ENCODE measurements around the gene NADK2. TPM values are rescaled to one million over a fixed set of nuclear protein-coding genes. Genes with fewer than 3 reads are reported as not detected.
"Not testable (repeated sequence)": the region's sequence is repeated elsewhere in the genome, so short reads cannot be mapped to it uniquely, and the experiment has no call there.

Gene NADK2, protein sequence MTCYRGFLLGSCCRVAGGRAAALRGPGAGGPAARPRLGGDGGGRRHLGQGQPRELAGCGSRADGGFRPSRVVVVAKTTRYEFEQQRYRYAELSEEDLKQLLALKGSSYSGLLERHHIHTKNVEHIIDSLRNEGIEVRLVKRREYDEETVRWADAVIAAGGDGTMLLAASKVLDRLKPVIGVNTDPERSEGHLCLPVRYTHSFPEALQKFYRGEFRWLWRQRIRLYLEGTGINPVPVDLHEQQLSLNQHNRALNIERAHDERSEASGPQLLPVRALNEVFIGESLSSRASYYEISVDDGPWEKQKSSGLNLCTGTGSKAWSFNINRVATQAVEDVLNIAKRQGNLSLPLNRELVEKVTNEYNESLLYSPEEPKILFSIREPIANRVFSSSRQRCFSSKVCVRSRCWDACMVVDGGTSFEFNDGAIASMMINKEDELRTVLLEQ
- total RNA-seq = 10 to 100 TPM; 13.2 to 26.5 (median 18.9) TPM

DNA sequence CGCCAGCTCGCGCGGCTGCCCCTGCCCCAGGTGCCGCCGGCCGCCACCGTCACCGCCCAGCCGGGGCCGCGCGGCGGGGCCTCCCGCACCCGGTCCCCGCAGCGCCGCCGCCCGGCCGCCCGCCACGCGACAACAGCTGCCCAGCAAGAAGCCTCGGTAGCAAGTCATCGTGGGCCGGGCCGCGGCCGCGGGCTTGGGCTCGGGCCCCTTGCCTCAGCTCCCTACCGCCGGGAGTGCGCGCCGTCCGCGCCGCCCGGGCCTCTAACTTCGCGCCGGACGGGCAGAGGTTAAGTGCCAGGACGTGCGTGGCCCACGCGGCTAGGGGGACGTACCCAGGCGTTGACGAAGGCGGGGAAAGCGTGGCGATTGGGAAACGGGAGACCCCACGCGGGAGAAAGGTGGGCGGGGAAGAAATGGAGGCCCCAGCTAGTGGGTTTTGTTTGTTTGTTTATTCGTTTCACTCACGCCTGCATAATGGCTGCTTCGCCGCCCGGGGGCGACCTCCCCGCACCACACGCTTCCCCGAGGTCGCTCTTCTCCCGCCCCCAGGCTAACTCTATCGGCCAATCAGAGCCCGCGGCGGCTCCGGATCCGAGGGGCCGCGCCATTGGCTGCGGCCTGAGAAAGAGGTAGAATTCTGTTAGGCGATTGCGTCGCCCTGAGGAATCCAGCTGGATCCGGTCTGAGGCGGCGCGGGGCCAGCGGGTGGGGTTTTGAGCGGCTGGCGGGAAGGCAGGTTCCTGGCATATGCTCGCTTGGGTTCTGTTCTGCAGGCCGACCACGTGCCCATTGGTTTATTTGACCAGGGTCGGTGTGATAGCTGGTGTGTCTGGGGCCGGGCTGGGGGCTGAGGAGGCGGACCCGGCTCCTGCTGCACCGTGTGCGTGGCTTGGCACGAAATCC, at the start of gene NADK2:
NADK2 (minus strand) TSS at position 295 of the 903 bp plus-strand sequence; CDS start at position 168, 127 bp downstream.
- ATAC-seq (ENCODE audit: low FRiP score) (peak; percentile 97), DNase-seq (ENCODE audit: low spot score) (peak; percentile 80)
- TF ChIP-seq, protein P1, sequence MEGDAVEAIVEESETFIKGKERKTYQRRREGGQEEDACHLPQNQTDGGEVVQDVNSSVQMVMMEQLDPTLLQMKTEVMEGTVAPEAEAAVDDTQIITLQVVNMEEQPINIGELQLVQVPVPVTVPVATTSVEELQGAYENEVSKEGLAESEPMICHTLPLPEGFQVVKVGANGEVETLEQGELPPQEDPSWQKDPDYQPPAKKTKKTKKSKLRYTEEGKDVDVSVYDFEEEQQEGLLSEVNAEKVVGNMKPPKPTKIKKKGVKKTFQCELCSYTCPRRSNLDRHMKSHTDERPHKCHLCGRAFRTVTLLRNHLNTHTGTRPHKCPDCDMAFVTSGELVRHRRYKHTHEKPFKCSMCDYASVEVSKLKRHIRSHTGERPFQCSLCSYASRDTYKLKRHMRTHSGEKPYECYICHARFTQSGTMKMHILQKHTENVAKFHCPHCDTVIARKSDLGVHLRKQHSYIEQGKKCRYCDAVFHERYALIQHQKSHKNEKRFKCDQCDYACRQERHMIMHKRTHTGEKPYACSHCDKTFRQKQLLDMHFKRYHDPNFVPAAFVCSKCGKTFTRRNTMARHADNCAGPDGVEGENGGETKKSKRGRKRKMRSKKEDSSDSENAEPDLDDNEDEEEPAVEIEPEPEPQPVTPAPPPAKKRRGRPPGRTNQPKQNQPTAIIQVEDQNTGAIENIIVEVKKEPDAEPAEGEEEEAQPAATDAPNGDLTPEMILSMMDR (IDR thresholded peaks at IDR 0.05) = peak in 2 of 3 donors; percentile 20 to 58

DNA sequence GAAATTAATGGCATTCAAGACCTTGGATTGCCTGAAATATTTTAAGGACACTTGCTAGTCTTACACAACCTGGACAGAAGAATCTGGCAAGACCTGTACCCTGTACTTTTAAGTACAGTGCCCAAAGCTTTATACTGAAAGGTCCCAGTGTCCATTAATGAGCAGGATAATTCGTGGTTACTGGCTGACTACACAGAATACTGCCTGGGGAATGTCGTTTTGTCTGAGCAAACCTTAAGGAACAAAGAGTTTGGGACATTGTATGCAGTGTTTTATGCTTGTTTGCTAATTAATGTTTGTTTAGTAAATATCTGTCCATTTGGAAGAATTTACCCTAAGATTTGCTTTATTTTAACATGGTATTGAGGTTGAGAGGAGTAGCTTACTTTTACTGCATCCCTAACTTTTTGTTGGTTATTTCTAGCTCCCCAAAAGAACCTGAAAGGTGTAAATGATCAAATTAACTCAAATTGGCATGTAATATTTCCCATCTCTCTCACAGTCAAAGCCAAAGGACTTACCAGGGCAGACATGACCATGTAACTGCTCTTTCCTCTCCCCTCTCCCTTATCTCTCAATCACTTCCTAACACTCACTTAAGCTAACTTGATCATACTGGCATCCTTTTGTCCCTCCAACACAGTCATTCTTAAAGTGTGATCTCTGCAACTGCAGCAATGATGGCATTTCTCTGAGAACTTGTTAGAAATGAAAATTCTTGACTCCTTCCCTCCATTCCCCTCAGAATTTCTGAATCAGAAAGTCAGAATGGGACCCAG, 44.3 kb upstream of the NADK2 start:
- ATAC-seq (ENCODE audit: low FRiP score) (no peak), DNase-seq (ENCODE audit: low spot score) (no peak)
- TF ChIP-seq, protein P1 (IDR thresholded peaks at IDR 0.05) = no peak

DNA sequence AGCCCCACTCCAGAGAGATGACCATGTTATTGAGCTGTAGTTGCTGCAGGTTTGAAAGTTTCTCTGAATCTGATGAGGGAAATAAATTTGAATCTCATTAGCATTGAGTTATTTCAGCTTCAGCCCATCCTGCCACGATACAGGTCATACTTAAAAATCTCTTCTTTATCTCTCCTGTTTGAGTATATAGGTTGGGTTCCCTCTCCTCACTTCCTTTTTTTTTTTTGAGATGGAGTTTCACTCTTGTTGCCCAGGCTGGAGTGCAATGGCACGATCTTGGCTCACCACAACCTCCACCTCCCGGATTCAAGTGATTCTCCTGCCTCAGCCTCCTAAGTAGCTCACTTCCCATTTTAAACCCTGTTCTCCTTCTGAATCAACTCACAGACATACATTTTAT, 42.0 kb upstream of the NADK2 start:
- not testable (repeated sequence) for ATAC-seq (ENCODE audit: low FRiP score); DNase-seq (ENCODE audit: low spot score)

DNA sequence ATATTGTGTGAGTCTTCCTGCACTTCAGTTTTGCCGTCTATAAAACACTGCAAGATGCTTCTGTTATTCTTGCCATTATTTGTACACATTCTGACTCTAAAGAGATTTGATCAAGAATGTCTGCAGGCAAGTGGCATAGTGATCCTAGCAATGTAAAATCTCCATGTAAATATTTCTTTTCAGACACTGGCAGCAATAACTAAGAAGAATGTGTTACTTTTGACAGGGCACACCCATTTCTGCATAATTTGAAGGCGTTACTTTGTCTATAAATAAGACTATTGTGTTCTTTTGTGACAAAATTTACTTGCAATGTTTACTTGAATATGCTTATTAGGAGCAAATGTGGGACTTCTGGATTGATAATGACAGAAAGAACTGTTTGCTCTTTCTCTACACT, 39.9 kb upstream of the NADK2 start:
- DNase-seq (ENCODE audit: low spot score) (no peak), ATAC-seq (ENCODE audit: low FRiP score) (no peak)
- TF ChIP-seq, protein P1 (IDR thresholded peaks at IDR 0.05) = no peak

DNA sequence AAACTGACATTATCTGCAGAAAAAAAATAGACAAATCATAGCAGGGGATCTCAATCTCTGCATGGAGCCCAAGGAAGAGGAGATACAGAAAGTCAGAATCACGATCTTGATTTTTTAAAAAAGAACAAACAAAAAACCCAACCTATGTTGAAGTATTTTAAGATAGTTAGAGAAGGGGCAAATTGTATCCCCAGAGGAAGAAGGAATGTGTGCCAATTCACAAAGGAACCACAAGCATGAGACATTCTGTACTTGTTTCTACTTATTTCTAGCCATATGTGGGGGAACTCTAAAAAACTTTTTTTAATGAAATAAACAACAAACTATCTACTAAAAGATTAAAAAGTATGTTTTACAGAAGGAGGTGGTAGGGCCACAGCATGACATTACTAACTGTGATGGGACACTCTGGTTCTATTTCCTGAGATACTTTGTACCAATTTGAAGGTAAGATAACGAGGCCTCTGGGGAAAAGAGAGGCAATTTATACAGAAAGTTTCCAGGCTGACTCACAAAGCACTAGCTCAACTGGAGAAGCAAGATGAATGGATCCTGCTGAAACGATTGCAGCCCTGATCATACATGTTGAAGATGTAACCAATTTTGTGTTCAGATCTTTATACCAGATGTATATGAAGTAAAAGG, 37.5 kb upstream of the NADK2 start:
- TF ChIP-seq, protein P1 (IDR thresholded peaks at IDR 0.05) = no peak
- ATAC-seq (ENCODE audit: low FRiP score) (peak; percentile 63), DNase-seq (ENCODE audit: low spot score) (no peak)

DNA sequence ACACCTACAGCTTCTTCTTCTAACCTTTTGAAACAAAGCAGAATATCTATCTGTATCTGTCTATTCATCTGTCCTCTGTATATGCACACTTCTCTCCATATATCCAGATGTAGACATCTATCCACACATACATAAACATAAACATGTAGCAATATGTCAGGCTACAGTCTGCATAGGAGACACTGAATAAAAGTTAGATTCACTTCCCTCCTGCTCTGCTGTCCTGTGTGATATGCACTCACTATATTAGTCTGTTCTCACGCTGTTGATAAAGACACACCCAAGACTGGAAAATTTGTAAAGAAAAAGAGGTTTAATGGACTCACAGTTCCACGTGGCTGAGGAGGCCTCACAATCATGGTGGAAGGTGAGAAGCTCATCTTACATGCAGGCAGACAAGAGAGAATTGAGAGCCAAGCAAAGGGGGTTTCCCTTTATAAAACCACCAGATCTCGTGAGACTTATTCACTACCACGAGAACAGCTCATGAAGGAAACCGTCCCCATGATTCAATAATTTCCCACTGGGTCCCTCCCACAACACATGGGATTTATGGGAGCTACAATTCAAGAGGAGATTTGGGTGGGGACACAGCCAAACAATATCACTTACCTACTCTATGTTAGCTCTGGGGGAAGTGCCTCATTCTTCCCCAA, 35.9 kb upstream of the NADK2 start:
- TF ChIP-seq, protein P1 (IDR thresholded peaks at IDR 0.05) = no peak
- ATAC-seq (ENCODE audit: low FRiP score) = no peak
- no peak for DNase-seq (ENCODE audit: low spot score)

Measured in omental fat pad (tissue), 4 donors.